ENCODE results near the gene PHACTR3.

Gene PHACTR3

DNA sequence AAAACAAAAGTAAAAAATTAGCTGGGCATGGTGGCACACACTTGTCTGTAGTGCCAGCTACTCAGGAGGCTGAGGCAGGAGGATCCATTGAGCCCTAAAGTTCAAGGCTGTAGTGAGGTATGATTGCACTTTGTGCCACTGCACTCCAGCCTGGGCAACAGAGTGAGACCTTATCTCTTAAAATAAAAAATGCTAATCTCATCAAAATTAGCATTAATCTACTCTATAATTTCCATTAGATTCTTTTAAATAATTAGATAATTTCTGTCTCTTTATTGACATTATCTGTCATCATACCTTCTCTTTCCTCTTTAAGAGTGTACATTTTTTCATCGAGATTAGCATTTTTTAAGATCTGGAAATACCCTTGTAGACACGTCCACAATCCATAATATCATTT is 48.0 kb downstream of the PHACTR3 start:
- no peak for DNase-seq

GRCh38 chr20:59656417-59656816 is 52.1 kb downstream of the PHACTR3 start:
- no peak for DNase-seq

- DNase-seq, result no peak
These were observed 53.2 kb downstream of the PHACTR3 start for GRCh38 chr20:59657459-59658046.

DNA sequence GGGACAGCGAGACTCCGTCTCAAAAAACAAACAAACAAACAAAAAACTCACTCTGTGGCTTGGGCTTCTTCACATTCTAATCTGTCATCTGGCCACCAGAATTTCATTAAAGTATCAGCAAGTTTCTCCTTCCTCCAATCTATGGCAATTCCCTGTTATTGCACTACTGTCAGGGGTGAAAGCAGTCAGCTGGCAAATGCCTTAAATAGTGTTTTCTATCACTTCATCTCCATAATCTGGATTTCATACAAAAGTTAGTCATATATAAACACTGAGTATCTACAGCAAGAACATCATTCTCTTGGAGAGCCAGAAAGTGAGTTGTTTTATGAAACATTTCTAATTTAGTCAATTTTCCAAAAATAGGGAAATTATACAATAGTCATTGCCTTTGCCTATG is 56.1 kb downstream of the PHACTR3 start:
- no peak for DNase-seq

DNA sequence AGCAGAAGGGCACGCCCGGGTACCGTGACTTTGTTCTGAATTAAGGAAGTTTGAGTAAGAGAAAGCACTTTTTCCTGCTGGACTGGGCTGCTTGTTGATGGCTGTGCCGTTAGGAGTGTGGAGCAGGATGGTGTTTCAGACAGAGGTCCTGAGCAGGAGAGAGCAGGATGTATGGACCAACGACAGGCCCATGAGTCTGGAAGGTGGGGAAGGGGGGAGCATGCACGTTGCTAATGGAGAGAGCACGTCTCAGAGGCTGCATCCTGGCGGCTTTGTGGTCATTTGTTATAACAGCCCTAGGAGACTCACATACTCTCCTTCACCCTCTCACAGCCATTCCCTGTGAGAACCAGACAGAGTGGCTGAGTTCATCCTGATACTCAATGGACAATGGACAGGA is 56.8 kb downstream of the PHACTR3 start:
- no peak for DNase-seq

DNA sequence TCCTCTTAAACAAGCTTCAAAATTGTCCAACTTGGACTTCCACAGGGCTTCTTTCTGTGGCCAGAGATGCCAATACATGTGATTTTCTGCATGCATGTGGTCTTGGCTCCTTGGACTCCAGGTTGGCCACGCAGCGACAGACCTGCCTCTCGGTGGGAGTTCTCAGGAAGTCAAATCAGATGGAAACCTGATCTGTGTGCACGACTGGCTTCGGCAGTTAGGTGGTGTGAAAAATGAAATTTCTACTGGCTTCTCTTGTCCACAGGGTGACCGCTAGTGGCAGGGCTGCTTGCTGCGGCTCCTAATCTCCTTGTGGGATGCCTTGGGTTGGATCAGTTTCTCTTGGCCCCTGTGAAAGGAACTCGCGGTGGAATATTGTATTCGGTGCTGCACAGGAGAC is 57.3 kb downstream of the PHACTR3 start:
- no peak for DNase-seq

GRCh38 chr20:59662161-59662560 is 57.8 kb downstream of the PHACTR3 start:
- DNase-seq, result no peak

DNA sequence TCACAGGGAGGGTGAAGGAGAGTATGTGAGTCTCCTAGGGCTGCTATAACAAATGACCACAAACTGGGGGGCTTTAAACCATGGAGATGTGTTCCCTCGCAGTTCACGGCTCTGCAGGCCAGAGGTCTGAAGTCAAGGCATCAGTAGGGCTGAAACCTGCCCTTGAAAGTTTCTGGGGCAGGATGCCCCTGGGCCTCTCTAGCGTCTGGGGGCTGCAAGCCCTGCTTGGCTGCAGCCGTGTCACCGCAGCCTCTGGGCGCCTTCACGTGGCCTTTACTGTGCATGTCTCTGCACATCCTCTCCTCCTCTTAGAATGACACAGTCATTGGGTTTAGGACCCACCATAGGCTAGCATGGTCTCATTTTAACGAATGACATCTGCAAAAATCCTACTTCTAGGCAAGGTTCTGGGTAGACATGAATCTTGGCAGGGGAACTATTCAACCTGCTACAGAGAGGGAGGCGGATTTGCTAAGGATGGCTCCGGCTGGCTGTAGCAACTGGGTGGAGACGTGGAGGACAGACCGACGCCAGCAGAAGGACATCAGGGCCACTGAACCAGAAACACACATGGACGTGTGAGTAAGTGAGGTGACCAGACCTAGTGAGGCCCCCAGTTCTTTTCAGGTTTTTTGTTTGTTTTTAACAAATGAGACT is 58.6 kb downstream of the PHACTR3 start:
- DNase-seq, result no peak

- DNase-seq, result no peak
These were observed 59.2 kb downstream of the PHACTR3 start for GRCh38 chr20:59663513-59664060.

- DNase-seq, result no peak
These were observed 60.1 kb downstream of the PHACTR3 start for GRCh38 chr20:59664421-59664941.

GRCh38 chr20:59665656-59666555 is 61.6 kb downstream of the PHACTR3 start:
- DNase-seq, result no peak

GRCh38 chr20:59666586-59666985 is 62.2 kb downstream of the PHACTR3 start:
- no peak for DNase-seq

GRCh38 chr20:59667131-59667530 is 62.8 kb downstream of the PHACTR3 start:
- no peak for DNase-seq

GRCh38 chr20:59667981-59668515 is 63.7 kb downstream of the PHACTR3 start:
- no peak for DNase-seq

DNA sequence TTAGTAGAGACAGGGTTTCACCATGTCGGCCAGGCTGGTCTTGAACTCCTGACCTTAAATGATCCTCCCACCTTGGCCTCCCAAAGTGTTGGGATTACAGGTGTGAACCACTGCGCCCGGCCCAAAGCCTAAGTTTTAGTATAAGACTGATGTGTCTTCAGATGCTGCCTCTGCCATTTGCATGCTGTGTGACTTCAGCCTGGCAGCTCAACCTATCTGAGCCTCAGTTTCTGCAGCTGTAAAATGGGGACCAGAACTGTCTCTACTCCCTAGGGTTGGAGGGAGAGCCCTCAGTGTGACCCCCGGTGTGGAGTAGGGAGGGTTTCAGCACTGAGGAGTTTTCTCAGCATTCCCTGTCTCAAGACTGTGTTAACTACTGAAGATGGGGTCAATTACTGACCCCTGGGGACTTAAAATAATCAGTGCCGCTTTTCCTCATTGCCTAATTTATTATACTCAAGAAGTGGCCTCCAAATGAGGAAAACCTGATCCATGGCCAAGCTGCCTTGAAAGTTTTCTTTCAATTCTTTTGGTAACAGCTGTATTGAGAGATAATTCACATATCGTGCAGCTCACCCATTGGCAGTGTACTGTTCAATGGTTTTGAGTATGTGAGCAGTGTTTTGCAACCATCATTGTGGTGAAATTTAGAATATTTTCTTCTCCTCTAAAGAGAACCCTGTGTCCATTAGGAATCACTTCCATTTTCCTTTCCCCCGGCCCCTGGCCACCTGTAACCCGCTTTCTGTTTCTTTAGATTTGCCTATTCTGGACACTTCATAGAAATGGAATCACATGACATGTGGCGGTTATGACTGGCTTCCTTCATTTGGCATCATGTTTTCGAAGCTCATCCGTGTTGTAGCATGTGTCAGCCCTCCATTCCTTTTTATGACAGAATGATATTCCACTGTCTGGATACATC is 64.8 kb downstream of the PHACTR3 start:
- DNase-seq, result no peak

DNA sequence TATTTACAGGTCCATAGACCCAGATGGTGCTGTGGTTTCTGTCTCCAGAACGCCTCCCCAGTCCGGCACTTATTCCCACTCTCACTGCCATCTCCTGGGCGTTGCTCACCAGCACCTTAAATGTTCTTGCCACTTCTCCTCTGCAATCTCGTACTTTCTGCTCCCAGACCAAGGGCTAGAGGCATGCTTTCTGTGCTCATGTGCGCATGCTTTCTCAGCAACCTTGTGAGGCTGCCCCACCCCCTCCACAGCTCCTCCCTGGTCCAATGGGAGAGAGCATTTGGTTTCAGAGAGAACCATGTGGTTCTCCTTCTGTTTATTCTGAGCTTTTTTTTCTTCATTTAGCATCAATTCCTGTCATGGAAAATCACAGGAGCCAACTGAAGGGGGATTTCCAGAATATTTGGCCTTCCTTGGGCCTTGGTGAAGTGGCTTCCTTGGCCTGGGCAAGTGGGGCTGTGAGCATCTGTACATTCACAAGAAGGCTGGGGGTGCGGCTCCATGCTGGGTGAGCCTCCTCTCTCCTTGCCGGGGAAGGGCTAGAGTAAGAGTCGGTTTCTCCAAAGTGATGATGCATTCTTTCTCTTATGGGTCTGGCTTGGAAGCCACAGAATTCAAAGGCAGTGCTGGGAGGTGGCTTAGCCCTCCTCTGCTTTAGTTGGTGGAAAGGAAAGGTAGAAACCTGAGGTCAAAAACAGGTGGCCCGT is 66.6 kb downstream of the PHACTR3 start:
- DNase-seq, result no peak

GRCh38 chr20:59671661-59672471 is 67.5 kb downstream of the PHACTR3 start:
- DNase-seq, result no peak

DNA sequence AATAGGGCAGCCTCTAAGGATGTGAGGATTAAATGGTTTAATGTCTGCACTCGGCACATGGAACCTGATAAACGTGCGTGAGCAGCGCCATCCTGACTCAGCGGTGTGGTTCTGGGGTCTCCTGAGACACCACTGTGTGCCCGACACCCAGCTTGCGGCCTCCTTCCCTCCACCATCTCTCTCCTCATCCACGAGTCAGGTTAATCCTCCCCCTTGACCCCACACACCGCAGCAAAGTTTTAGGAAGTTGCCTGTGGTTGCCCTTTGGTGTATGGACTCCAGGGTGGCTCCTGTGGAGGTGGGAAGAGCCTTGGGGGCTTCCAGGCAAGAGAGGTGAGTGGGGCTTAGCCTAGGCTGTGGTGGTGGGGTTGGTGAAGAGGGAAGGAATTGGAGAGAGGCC is 68.2 kb downstream of the PHACTR3 start:
- no peak for DNase-seq

- DNase-seq, result no peak
These were observed 69.1 kb downstream of the PHACTR3 start for GRCh38 chr20:59673288-59673997.

- no peak for DNase-seq
These were observed 69.7 kb downstream of the PHACTR3 start for GRCh38 chr20:59673998-59674445.

Data from NCI-H146 (cell line).